Adipose tissue (tissue), 3 donors: ENCODE measurements around the gene ZNF580. TPM values are rescaled to one million over a fixed set of nuclear protein-coding genes. Genes with fewer than 3 reads are reported as not detected.

ENCODE experiments used
- H3K27ac ChIP-seq: one replicate; pipeline ENCODE4 v1.5.1; 2013; ENCODE audit warnings: low read depth, low read length
- WGBS, 3 donors: extraction: QIAGEN DNeasy Blood & Tissue Kit; methylation state at CpG; one replicate each; pipeline ENCODE4 v1.1.7; 2013; 5-methylcytosine and 5-hydroxymethylcytosine counted together
- polyA plus RNA-seq, 3 donors: library from polyadenylated mRNA; stranded (reverse); fragments of 200-250 nt; gene quantifications; one replicate each; pipeline ENCODE4 v1.2.3, GENCODE V29; 2013
- donor health status: healthy with polysubstance abuse.
- donor health status: Bipolar disorder and iron deficiency.
- donor health status: healthy.

Gene ZNF580
- polyA plus RNA-seq, 3 donors: 17.9 to 41.2 (median 26.1) TPM

- 87 to 90% (median 87%) methylated on average over 20 of the region's 20 CpGs for WGBS, 3 donors
- H3K27ac ChIP-seq: no peak overlapping the region
Measured at GRCh38 chr19:55680339-55681130, 39.7 kb downstream of the ZNF580 start.

DNA sequence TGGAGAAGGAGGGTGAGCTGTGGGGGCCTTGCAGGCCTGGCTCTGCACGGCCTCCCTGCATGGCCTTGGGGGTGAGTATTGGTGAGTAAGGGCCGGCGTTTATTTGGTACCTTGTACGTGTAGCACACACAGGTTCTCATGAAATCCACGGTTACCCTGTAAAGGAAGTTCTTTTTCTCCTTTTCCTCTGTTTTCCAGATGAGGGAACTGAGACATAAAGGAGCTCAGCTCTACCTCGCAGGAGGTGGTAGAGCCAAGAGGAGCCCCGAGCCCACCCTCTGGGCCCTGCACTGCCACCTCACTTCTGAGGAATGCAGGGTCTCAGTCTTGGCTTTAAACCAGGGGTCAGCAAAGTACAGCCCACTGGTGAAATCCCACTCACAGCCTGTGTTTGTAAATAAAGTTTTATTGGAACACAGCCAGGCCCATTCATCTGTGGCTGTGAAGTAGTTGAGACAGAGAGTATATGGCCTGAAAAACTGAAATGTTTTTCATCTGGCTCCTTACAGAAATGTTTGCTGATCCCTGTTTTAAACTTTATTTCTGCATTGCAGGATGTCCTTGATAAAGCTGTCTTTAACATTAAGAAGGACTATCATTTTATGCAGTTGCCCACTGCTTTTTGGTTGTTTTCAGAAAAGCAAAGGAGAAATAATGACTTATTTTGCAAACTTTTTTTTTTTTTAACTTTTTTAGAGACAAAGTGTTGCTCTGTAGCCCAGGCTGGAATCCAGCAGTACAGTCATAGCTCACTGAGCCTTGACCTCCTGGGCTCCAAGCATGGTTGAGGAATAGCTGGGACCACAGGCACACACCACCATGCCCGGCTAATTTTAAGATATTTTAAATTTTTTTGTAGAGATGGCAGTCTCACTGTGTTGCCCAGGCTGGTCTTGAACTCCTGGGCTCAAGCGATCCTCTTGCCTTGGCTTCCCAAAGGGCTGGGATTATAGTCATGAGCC lies 40.6 kb downstream of the ZNF580 start:
- 84 to 88% (median 84%) methylated on average over 9 of the region's 9 CpGs for WGBS, 3 donors
- no peak overlapping the region for H3K27ac ChIP-seq

DNA sequence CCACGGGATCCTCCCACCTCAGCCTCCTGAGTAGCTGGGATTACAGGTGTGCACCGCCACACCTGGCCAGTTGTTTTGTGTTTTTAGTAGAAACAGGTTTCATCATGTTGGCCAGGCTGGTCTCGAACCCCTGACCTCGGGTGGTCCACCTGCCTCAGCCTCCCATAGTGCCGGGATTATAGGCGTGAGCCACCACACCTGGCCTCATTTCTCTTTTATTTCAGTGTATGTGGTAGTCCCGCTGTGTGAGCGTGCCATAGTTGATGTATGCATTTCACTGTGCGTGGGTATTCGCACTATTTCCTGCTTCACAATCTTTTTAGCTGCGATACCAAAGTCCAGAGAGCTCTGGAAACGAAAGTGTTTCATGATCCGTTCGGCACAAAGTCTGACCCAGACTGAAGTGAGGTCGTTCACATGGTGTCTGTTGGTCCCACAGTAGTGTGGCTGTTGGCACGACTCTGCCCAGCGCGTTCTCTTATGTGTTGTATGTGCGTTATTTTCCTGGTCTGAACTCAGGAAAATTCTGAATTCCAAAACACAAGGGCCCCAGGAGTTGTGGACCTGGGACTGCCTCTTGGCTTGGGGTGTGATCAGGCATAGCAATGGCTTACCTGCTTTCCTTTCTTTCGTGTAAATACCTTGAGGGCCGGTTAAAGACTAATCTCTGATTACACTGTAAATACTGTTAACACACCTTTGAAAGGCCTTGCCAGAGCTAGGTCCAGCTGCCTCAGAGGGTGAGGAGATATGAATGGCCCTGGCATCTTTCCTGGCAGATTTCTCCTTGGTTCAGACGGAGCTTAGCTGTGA lies 42.9 kb downstream of the ZNF580 start:
- H3K27ac ChIP-seq: no peak overlapping the region
- WGBS, 3 donors: 39 to 91% (median 90%) methylated on average over 22 of the region's 22 CpGs

GRCh38 chr19:55684946-55685681 lies 44.3 kb downstream of the ZNF580 start:
- WGBS, 3 donors: 95 to 97% (median 96%) methylated on average over 59 to 60 of the region's 60 CpGs
- no peak overlapping the region for H3K27ac ChIP-seq

DNA sequence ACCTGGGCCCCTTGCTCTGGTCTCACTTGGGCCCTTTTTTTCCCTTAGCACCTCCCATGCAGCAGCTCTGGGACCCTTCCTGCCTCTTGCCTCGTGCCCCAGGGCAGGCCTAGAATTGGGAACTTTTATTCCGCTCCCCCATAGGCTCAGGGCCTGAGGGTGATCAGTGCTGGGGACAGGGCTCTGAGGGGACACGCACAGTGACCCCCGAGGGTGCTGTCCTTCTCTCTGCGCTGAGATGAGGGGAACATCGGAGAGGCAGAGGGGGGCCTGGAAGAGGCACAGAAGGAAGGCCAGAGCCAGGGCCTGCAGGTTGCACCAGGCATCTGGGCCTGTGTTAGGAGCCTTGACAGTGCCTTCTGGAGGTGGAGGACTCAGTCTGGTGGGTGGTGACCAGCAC lies 45.0 kb downstream of the ZNF580 start:
- H3K27ac ChIP-seq: no peak overlapping the region
- WGBS, 3 donors: 89 to 93% (median 93%) methylated on average over 4 to 6 of the region's 6 CpGs

GRCh38 chr19:55686311-55687050 lies 45.7 kb downstream of the ZNF580 start:
- H3K27ac ChIP-seq: no peak overlapping the region
- 87 to 88% (median 87%) methylated on average over 28 to 29 of the region's 29 CpGs for WGBS, 3 donors

DNA sequence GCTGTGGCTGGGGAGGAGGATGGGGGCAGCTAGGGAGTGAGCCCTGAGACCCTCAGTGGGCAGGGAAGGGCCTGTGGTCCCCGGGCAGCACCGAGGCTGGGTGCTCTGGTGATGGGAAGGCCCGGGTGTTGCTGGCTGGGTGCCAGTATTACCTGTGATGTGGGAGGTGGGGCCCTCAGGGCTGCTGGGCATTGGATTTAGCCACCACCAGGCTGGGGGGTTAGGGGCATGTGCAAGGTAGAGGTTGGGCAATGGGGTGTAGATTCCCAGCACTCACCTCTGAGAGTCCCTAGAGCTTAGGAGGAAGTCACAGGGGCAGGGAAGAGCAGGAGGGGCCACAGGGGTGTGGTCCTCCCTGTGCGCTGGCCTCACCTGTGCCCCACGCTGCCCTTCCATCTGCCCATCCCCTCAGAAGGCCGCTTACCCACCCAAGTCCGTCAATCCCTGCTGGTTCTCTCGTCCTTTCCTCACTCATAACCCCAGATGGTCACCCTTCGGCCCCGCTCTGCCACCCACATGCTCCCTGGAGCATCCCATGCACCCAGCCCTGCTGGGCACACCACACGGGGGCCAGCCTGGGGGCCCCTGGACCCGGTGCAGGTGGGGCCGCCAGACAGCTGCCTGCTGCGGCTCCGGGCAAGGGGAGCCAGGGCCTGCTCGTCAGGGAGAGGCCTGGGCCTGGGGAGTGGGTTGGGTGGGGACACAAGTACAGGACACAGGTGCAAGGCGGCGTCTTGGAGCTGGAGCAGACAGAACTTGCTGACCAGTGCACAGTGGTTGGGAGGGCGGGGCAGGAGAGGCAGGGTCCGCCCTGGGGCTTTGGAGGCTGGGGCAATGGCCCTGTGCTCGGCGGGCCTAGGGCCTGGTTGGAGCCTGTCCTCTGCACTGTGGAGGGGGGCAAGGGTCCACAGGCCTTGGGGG lies 46.7 kb downstream of the ZNF580 start:
- H3K27ac ChIP-seq: no peak overlapping the region
- 83 to 94% (median 88%) methylated on average over 19 to 22 of the region's 22 CpGs for WGBS, 3 donors

GRCh38 chr19:55688422-55689218 lies 47.8 kb downstream of the ZNF580 start:
- WGBS, 3 donors: 68 to 75% (median 75%) methylated on average over 23 to 27 of the region's 27 CpGs
- H3K27ac ChIP-seq: no peak overlapping the region

DNA sequence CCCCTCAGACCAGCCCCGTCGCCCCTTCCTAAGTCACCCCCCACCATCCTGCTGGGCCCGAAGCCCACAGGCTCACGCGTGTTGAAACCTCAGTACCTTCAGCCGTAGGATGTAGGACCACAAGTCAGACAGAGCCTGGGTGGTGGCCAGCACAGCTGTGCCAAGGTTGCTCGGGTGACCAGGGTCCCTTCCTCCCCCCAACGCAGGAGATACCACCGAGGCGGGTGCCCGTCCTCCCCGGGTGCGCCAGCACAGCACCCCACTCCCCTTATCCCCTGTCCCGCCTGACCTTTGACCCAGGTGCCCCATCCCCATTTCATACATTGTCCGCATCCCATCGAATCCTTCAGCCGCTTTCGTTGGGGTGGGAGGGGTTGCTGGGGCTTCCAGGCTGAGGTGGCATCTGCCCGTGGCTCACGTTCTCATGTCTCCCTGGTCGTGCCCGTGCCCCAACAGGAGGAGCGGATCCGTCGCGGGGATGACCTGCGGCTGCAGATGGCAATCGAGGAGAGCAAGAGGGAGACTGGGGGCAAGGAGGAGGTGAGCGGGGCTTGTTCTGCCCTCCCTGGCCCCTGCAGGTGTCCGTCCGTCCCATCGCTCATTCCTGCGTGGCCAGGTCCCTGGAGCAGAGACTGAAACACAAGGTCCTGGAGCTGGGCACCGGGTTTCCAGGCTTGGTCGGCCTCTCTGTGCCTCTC lies 48.8 kb downstream of the ZNF580 start:
- no peak overlapping the region for H3K27ac ChIP-seq
- 92 to 94% (median 93%) methylated on average over 28 to 35 of the region's 35 CpGs for WGBS, 3 donors

DNA sequence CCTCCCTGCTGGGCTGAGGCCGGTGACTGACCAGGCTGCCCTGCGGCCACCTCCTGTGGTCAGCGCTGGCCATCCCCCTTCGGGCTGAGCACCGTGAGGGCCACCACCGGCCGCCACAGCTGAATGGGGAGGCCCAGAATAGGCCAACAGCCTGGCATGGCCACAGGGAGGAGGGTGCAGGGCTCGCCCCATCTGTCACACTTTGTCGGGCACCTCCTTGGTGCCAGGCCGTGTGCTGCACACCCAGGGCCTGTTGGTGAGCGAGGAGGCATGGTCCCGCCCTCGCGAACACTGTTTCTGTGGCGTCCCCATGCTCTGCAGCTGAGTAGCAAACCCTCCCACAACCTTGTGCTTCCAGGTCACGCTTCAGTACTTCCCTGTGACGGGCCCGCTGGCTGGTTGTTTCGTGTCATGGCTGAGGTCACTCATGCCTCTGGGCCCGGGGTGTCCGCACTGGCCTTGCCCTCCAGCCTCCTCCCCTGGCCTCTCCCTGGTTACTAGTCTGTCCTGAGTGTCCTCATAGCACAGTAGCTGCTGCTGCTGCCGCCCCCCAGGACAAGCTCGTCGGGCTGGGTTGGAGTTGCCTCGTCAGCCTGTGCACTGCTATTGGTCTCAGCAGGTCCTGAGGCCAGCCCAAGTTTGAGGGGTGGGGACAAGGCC lies 49.4 kb downstream of the ZNF580 start:
- H3K27ac ChIP-seq: no peak overlapping the region
- 94 to 98% (median 95%) methylated on average over 20 to 25 of the region's 25 CpGs for WGBS, 3 donors

DNA sequence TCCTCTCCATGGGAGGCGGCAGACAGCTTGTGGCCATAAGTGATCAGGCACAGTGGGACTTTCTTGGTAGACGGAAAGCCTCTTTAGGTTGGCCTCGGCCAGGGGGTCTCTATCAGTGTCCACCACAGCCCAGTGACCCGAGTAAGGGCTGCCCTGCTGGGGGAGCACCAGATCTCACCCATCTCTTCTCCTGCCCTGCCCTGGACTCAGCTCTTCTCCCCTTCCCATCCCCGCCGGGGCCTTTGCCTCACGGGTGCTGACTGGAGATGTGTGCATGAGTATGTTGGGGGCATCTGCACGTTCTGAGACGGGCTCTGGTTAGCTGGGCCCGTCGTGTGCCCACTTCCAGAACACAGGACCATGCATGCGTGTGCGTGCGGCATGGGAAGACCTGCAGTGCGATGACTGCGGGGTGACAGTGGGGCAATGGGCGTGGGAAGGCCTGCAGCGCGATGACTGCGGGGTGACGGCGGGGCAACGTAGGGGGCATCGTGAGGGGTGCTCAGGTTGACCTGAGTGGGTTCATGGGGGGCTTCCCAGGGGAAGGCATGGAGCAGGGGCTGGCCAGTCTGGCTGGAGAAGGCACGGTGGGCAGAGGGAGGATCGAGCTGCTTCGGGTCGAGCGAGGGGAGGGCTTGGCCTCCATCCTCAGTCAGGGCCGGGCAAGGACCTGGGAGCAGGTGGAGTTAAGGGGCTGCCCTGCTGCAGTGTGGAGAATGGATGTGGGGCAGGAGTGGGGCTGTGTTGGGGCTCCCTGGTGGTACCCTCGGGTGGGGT lies 50.2 kb downstream of the ZNF580 start:
- 90 to 95% (median 91%) methylated on average over 31 of the region's 31 CpGs for WGBS, 3 donors
- no peak overlapping the region for H3K27ac ChIP-seq

GRCh38 chr19:55691561-55692481 lies 51.0 kb downstream of the ZNF580 start:
- H3K27ac ChIP-seq: no peak overlapping the region
- WGBS, 3 donors: 89 to 94% (median 93%) methylated on average over 27 to 31 of the region's 31 CpGs

DNA sequence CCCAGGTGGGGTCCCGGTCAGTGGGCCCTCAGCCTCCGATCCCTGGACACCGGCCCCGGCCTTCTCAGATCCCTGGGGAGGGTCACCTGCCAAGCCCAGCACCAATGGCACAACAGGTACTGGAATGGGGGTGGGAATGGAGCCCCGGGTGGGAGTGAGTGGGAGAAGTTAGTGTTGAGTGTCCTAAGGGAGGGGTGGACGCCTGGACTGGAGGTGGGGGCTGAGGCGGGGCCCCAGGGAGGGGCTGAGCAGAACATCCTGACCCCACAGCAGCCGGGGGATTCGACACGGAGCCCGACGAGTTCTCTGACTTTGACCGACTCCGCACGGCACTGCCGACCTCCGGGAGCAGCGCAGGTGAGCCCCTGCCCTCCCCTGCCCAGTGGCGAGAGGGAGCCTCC lies 51.9 kb downstream of the ZNF580 start:
- no peak overlapping the region for H3K27ac ChIP-seq
- WGBS, 3 donors: 87 to 97% (median 94%) methylated on average over 14 to 19 of the region's 19 CpGs
